Common myeloid progenitor, CD34-positive (primary cell): Measurements from ENCODE around the gene PRKCZ.

ENCODE experiments used
- CTCF ChIA-PET: fragments of 350-600 bp; sonication (Branson Sonifier 250); formaldehyde crosslinking; loops from one replicate; lab custom pipeline; 2021; ENCODE audit warnings: antibody characterized with exemption; lab: Charles Lee
- POLR2A ChIA-PET: fragments of 350-600 bp; sonication (Branson Sonifier 250); formaldehyde crosslinking; loops from one replicate; lab custom pipeline; 2021; ENCODE audit warnings: antibody characterized with exemption; lab: Charles Lee
- DNase-seq, 3 donors: peaks; one replicate each; pipeline versions ENCODE4 v3.0.0 to v3.0.0-alpha.2; 2013
- H3K27ac ChIP-seq, 2 experiments: 1 replicate in 1 of 2; 2 replicates in 1 of 2; pipeline ENCODE4 v1.7.0; 2013; ENCODE audit warnings: inconsistent platforms in 2 of 2, low read length in 2 of 2, mild to moderate bottlenecking in 2 of 2, low read depth in 1 of 2, moderate library complexity in 1 of 2; ENCODE audit not compliant: severe bottlenecking in 2 of 2, insufficient read depth in 1 of 2, poor library complexity in 1 of 2
- H3K27me3 ChIP-seq, 5 experiments: replicated peaks in 2 of 5; 1 replicate in 3 of 5; 2 replicates in 2 of 5; pipeline versions ENCODE4 v1.6.1 to v1.7.0; 2013; ENCODE audit warnings: low read length in 4 of 5, mild to moderate bottlenecking in 2 of 5, moderate library complexity in 2 of 5, inconsistent platforms in 1 of 5; ENCODE audit not compliant: insufficient read depth in 5 of 5, control insufficient read depth in 4 of 5
- H3K36me3 ChIP-seq, 4 experiments: 1 replicate in 2 of 4; 2 replicates in 2 of 4; pipeline versions ENCODE4 v1.6.1 to v1.7.0; 2013; ENCODE audit warnings: low read length in 3 of 4, control low read depth in 1 of 4, mild to moderate bottlenecking in 1 of 4; ENCODE audit not compliant: control insufficient read depth in 4 of 4, insufficient read depth in 4 of 4
- H3K4me1 ChIP-seq, 4 experiments: 1 replicate in 3 of 4; 2 replicates in 1 of 4; pipeline versions ENCODE4 v1.6.1 to v1.7.1; 2013; ENCODE audit warnings: low read length in 3 of 4, mild to moderate bottlenecking in 3 of 4, control low read depth in 1 of 4, inconsistent platforms in 1 of 4, moderate library complexity in 1 of 4; ENCODE audit not compliant: control insufficient read depth in 4 of 4, insufficient read depth in 4 of 4; ENCODE audit errors: control extremely low read depth in 1 of 4
- H3K4me3 ChIP-seq, 7 experiments: 1 replicate in 4 of 7; 2 replicates in 3 of 7; pipeline versions ENCODE4 v1.5.1 to v1.7.0; 2013; ENCODE audit warnings: mild to moderate bottlenecking in 7 of 7, low read length in 6 of 7, moderate library complexity in 6 of 7, inconsistent platforms in 2 of 7, low read depth in 2 of 7, control low read depth in 1 of 7; ENCODE audit not compliant: insufficient read depth in 4 of 7, control insufficient read depth in 1 of 7; ENCODE audit errors: extremely low read depth in 1 of 7
- H3K9me3 ChIP-seq, 5 experiments: 1 replicate in 4 of 5; 2 replicates in 1 of 5; pipeline versions ENCODE4 v1.6.1 to v1.7.1; 2013; ENCODE audit warnings: low read length in 4 of 5, mild to moderate bottlenecking in 2 of 5, inconsistent platforms in 1 of 5, low read depth in 1 of 5, moderate library complexity in 1 of 5; ENCODE audit not compliant: control insufficient read depth in 4 of 5, insufficient read depth in 2 of 5; ENCODE audit errors: control extremely low read depth in 1 of 5
- WGBS: methylation state at CpG from one replicate; pipeline ENCODE4 v1.1.5; 2013; ENCODE audit not compliant: insufficient coverage; 5-methylcytosine and 5-hydroxymethylcytosine counted together

Gene PRKCZ

GRCh38 chr1:2210084-2210653 lies 160.0 kb downstream of the PRKCZ start:
- 95% methylated on average over 15 of the region's 19 CpGs for WGBS
- ChIA-PET POLR2A (interaction anchor here (1.0 to 1.1 kb wide), 2 partner anchors 14 to 17 kb away, joined by 3 to 4 read pairs; no protein-coding TSS in a partner anchor), CTCF (interaction anchor here (1.6 kb wide), 1 partner anchor 11 kb away, joined by 3 read pairs; no protein-coding TSS in a partner anchor)
- Histone ChIP-seq H3K27me3 (no peaks in the 10 kb centered on the region), H3K36me3 (no peaks in the 10 kb centered on the region), H3K4me3 (no peak overlapping the region), H3K27ac (no peak overlapping the region), H3K9me3 (no peaks in the 10 kb centered on the region), H3K4me1 (peaks cover 0 to 37% (median 34%) of the 10 kb centered on the region in 4 experiments)
- DNase-seq = no peak

- H3K9me3 ChIP-seq = no peaks in the 10 kb centered on the region
- H3K4me1 ChIP-seq = peaks cover 0 to 31% (median 28%) of the 10 kb centered on the region in 4 experiments
- DNase-seq = peak in 1 of 3 donors; percentile 33
- POLR2A ChIA-PET = interaction anchor here (1.0 to 1.1 kb wide), 2 partner anchors 13 to 17 kb away, joined by 3 to 4 read pairs; no protein-coding TSS in a partner anchor
- H3K4me3 ChIP-seq = no peak overlapping the region
- no peak overlapping the region for H3K27ac ChIP-seq
- H3K36me3 ChIP-seq = no peaks in the 10 kb centered on the region
- CTCF ChIA-PET = interaction anchor here (1.2 to 1.6 kb wide), 3 partner anchors 10 to 29 kb away, joined by 3 to 5 read pairs (median 4); no protein-coding TSS in a partner anchor
- WGBS = 96% methylated on average over 13 of the region's 13 CpGs
- no peaks in the 10 kb centered on the region for H3K27me3 ChIP-seq
These were observed 160.6 kb downstream of the PRKCZ start for GRCh38 chr1:2210786-2211185.

GRCh38 chr1:2212274-2212531 lies 162.0 kb downstream of the PRKCZ start:
- 80% methylated on average over 4 of the region's 10 CpGs for WGBS
- POLR2A ChIA-PET = interaction anchor here (1.1 to 2.0 kb wide), 4 partner anchors 13 to 18 kb away, joined by 3 to 15 read pairs (median 6); partner anchors contain the start of gene FAAP20

GRCh38 chr1:2212532-2213491 lies 162.6 kb downstream of the PRKCZ start:
- peak; percentile 86 to 92 (median 91) for DNase-seq
- ChIA-PET CTCF (interaction anchor here (1.0 to 2.1 kb wide), 5 partner anchors 9 to 46 kb away, joined by 3 to 9 read pairs (median 3); no protein-coding TSS in a partner anchor), POLR2A (interaction anchor here (1.1 to 2.0 kb wide), 4 partner anchors 14 to 18 kb away, joined by 3 to 15 read pairs (median 6); partner anchors contain the start of gene FAAP20)
- Histone ChIP-seq H3K9me3 (no peaks in the 10 kb centered on the region), H3K27ac (peak overlapping the region; percentile 40 to 75), H3K4me1 (peaks cover 0 to 26% (median 25%) of the 10 kb centered on the region in 4 experiments), H3K4me3 (peak overlapping the region in 6 of 7 experiments; percentile 10 to 70 (median 42)), H3K36me3 (no peaks in the 10 kb centered on the region), H3K27me3 (no peaks in the 10 kb centered on the region)
- 15% methylated on average over 38 of the region's 49 CpGs for WGBS

More at GRCh38 chr1:2212274-2212531, 162.0 kb downstream of the PRKCZ start:
- CTCF ChIA-PET = interaction anchor here (1.0 to 2.1 kb wide), 6 partner anchors 10 to 47 kb away, joined by 3 to 9 read pairs (median 4); no protein-coding TSS in a partner anchor
- H3K9me3 ChIP-seq = no peaks in the 10 kb centered on the region
- H3K4me3 ChIP-seq = peak overlapping the region in 2 of 7 experiments; percentile 33 to 55
- H3K27ac ChIP-seq = peak overlapping the region; percentile 25 to 75
- DNase-seq = no peak
- no peaks in the 10 kb centered on the region for H3K36me3 ChIP-seq
- no peaks in the 10 kb centered on the region for H3K27me3 ChIP-seq
- peaks cover 0 to 26% (median 25%) of the 10 kb centered on the region in 4 experiments for H3K4me1 ChIP-seq

GRCh38 chr1:2213576-2214505 lies 163.6 kb downstream of the PRKCZ start:
- Histone ChIP-seq H3K9me3 (no peaks in the 10 kb centered on the region), H3K27ac (no peak overlapping the region), H3K36me3 (no peaks in the 10 kb centered on the region), H3K27me3 (no peaks in the 10 kb centered on the region), H3K4me1 (peaks cover 0 to 26% (median 25%) of the 10 kb centered on the region in 4 experiments), H3K4me3 (peak overlapping the region in 1 of 7 experiments; percentile 70)
- ChIA-PET POLR2A (no interaction called here), CTCF (interaction anchor here (0.6 to 1.0 kb wide), 2 partner anchors 11 to 19 kb away, joined by 3 read pairs; partner anchors contain the start of gene FAAP20)
- WGBS = 92% methylated on average over 29 of the region's 32 CpGs
- DNase-seq = no peak

- no peak overlapping the region for H3K27ac ChIP-seq
- H3K36me3 ChIP-seq = no peaks in the 10 kb centered on the region
- H3K9me3 ChIP-seq = no peaks in the 10 kb centered on the region
- POLR2A ChIA-PET = no interaction called here
- H3K4me3 ChIP-seq = no peak overlapping the region
- 86% methylated on average over 15 of the region's 21 CpGs for WGBS
- H3K27me3 ChIP-seq = no peaks in the 10 kb centered on the region
- peaks cover 0 to 26% (median 25%) of the 10 kb centered on the region in 4 experiments for H3K4me1 ChIP-seq
- DNase-seq = no peak
- CTCF ChIA-PET = interaction anchor here (0.6 to 1.0 kb wide), 2 partner anchors 10 to 20 kb away, joined by 3 read pairs; partner anchors contain the start of gene FAAP20
These were observed 164.5 kb downstream of the PRKCZ start for GRCh38 chr1:2214541-2215241.
